ENCODE measurements around the gene NRDC.

DNA sequence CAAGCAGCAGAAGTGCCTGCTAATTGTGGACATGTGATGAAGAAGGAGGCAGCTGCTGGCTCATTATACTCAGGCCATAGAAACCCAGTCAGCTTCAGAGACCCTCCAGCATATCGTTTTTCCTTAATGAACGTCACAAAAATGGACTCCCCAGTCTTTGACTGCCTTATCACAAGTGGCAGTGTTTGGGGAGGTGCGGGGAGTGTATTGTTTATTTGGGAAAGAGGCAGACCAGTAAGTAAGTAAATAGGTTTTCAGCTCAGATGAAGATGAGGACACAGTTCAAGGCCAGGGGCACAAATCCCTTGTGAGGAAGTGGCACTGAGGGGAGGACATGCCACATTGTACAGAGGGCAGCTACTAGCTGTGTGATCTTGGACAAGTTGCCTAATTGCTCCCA lies 43.5 kb upstream of the NRDC start:
- no peak for TF ChIP-seq POLR2A (IDR thresholded peaks at IDR 0.05)
- TF ChIP-seq CTCF (IDR thresholded peaks at IDR 0.05) = no peak
- no peak for TF ChIP-seq EP300 (IDR thresholded peaks at IDR 0.05)

Measured in suprapubic skin (tissue), 3 donors.